Ishikawa (cell line): Measurements from ENCODE around the gene ESR1.

Experiments used
- CEBPB ChIP-seq: IDR thresholded peaks from 2 replicates; pipeline ENCODE4 v1.6.1; 2012
- CREB1 ChIP-seq: IDR thresholded peaks from 2 replicates; pipeline ENCODE4 v1.6.1; 2012; ENCODE audit warnings: low read depth
- EGR1 ChIP-seq: IDR thresholded peaks from 2 replicates; pipeline ENCODE4 v1.6.1; 2012
- EP300 ChIP-seq: IDR thresholded peaks from 2 replicates; pipeline ENCODE4 v1.6.1; 2012; ENCODE audit warnings: borderline replicate concordance
- FOXM1 ChIP-seq: IDR thresholded peaks from 2 replicates; pipeline ENCODE4 v1.6.1; 2012; ENCODE audit warnings: low read depth, borderline replicate concordance
- MAX ChIP-seq: IDR thresholded peaks from 2 replicates; pipeline ENCODE4 v1.6.1; 2012
- REST ChIP-seq: IDR thresholded peaks from 2 replicates; pipeline ENCODE4 v1.6.1; 2012; ENCODE audit warnings: low read depth, mild to moderate bottlenecking
- TAF1 ChIP-seq: IDR thresholded peaks from 2 replicates; pipeline ENCODE4 v1.6.1; 2012; ENCODE audit warnings: low read depth, mild to moderate bottlenecking
- TCF12 ChIP-seq: IDR thresholded peaks from 2 replicates; pipeline ENCODE4 v1.6.1; 2012; ENCODE audit warnings: low read depth
- TEAD4 ChIP-seq: IDR thresholded peaks from 2 replicates; pipeline ENCODE4 v1.6.1; 2012
- USF1 ChIP-seq: IDR thresholded peaks from 2 replicates; pipeline ENCODE4 v1.6.1; 2012
- YY1 ChIP-seq: IDR thresholded peaks from 2 replicates; pipeline ENCODE4 v1.6.1; 2012; ENCODE audit warnings: low read depth
- ZBTB7A ChIP-seq: IDR thresholded peaks from 2 replicates; pipeline ENCODE4 v1.6.1; 2012; ENCODE audit warnings: low read depth

- TF ChIP-seq CREB1 (no peak), REST (no peak), TAF1 (no peak), EGR1 (no peak), TCF12 (no peak), EP300 (no peak), MAX (no peak), TEAD4 (no peak), ZBTB7A (no peak), USF1 (no peak), CEBPB (no peak), FOXM1 (no peak), YY1 (no peak)
These were observed 35.0 kb upstream of the ESR1 start for GRCh38 chr6:151772446-151772845.
